Gastrocnemius medialis (tissue), 4 donors: Measurements from ENCODE around the gene VAMP3.

Source experiments
- POLR2A ChIP-seq, 2 donors: fragments of 450-650 bp; IDR thresholded peaks; one replicate each; pipeline ENCODE4 v1.6.1; 2017; ENCODE audit warnings: antibody characterized with exemption in 2 of 2, mild to moderate bottlenecking in 2 of 2, moderate library complexity in 2 of 2
- TF ChIP-seq, protein P1 (sequence below), 5 experiments: fragments of 450-650 bp in 3 of 5; fragments of 200-600 bp in 2 of 5; sonication (generic) in 2 of 5; IDR thresholded peaks in 4 of 5; conservative IDR thresholded peaks in 1 of 5; 1 replicate in 4 of 5; 2 replicates in 1 of 5; pipeline ENCODE4 v1.5.1; 2016 to 2019; ENCODE audit warnings: antibody characterized with exemption in 5 of 5, mild to moderate bottlenecking in 3 of 5, moderate library complexity in 3 of 5

GRCh38 chr1:7769673-7770412 is 1.3 kb upstream of the VAMP3 start:
- TF ChIP-seq, protein P1, sequence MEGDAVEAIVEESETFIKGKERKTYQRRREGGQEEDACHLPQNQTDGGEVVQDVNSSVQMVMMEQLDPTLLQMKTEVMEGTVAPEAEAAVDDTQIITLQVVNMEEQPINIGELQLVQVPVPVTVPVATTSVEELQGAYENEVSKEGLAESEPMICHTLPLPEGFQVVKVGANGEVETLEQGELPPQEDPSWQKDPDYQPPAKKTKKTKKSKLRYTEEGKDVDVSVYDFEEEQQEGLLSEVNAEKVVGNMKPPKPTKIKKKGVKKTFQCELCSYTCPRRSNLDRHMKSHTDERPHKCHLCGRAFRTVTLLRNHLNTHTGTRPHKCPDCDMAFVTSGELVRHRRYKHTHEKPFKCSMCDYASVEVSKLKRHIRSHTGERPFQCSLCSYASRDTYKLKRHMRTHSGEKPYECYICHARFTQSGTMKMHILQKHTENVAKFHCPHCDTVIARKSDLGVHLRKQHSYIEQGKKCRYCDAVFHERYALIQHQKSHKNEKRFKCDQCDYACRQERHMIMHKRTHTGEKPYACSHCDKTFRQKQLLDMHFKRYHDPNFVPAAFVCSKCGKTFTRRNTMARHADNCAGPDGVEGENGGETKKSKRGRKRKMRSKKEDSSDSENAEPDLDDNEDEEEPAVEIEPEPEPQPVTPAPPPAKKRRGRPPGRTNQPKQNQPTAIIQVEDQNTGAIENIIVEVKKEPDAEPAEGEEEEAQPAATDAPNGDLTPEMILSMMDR (IDR thresholded peaks at IDR 0.05 in 4 of 5, conservative IDR thresholded peaks at IDR 0.05 in 1 of 5) = no peak
- TF ChIP-seq POLR2A (IDR thresholded peaks at IDR 0.05) = no peak
